Endothelial cell of umbilical vein (primary cell): ENCODE measurements around the gene ETFB. TPM values are rescaled to one million over a fixed set of nuclear protein-coding genes. Genes with fewer than 3 reads are reported as not detected.

Source experiments
- BruUV-seq: library from RNA; stranded (reverse); fragments of 400-500 nt; replicated peaks from 2 replicates; lab custom pipeline; 2021; lab: Mats Ljungman, UMichigan
- CTCF ChIA-PET: fragments of 300-600, 350-600 bp; sonication (Branson Sonifier 250); formaldehyde crosslinking; loops from one replicate; lab custom pipeline; 2021; ENCODE audit warnings: antibody characterized with exemption, inconsistent platforms; lab: Charles Lee
- POLR2A ChIA-PET: fragments of 300-600, 350-600 bp; sonication (Branson Sonifier 250); formaldehyde crosslinking; loops from one replicate; lab custom pipeline; 2021; ENCODE audit warnings: antibody characterized with exemption, inconsistent platforms; lab: Charles Lee
- DNase-seq: peaks from one replicate; pipeline ENCODE4 v3.0.0-alpha.2; 2011; ENCODE audit warnings: low read depth, low spot score
- FAIRE-seq: peaks from 2 replicates; lab custom pipeline; 2011; peaks lifted over from hg19 to GRCh38; lab: Jason Lieb, UNC
- H2AFZ ChIP-seq: 2 replicates; pipeline ENCODE4 v1.6.0; 2012; ENCODE audit warnings: low read depth, low read length, control low read depth, inconsistent platforms
- H3K27ac ChIP-seq: 2 replicates; pipeline ENCODE4 v1.5.1; 2011; ENCODE audit warnings: low read depth, mild to moderate bottlenecking, control low read depth, low read length, moderate library complexity; ENCODE audit not compliant: insufficient read depth
- H3K27me3 ChIP-seq, 2 experiments: 2 replicates each; pipeline versions ENCODE4 v1.6.0 to v1.6.1; 2011; ENCODE audit warnings: low read length in 2 of 2, mixed read lengths in 1 of 2; ENCODE audit not compliant: control insufficient read depth in 2 of 2, insufficient read depth in 2 of 2
- H3K36me3 ChIP-seq, 2 experiments: 2 replicates in 1 of 2; 3 replicates in 1 of 2; pipeline ENCODE4 v1.5.1; 2011; ENCODE audit warnings: low read length in 2 of 2, mild to moderate bottlenecking in 1 of 2, moderate library complexity in 1 of 2; ENCODE audit not compliant: control insufficient read depth in 2 of 2, insufficient read depth in 2 of 2; ENCODE audit errors: extremely low read depth in 1 of 2
- H3K4me1 ChIP-seq: 3 replicates; pipeline ENCODE4 v1.5.1; 2011; ENCODE audit warnings: mild to moderate bottlenecking, low read length; ENCODE audit not compliant: control insufficient read depth, insufficient read depth; ENCODE audit errors: extremely low read depth
- H3K4me2 ChIP-seq: 2 replicates; pipeline ENCODE4 v1.6.1; 2011; ENCODE audit warnings: low read length, control low read depth, mixed read lengths; ENCODE audit not compliant: insufficient read depth
- H3K4me3 ChIP-seq, 3 experiments: fragments of 200-600 bp in 1 of 3; sonication (generic), shearing (Covaris generic) in 1 of 3; replicated peaks in 1 of 3; 2 replicates each; pipeline ENCODE4 v1.5.1; 2011 to 2016; ENCODE audit warnings: control low read depth in 3 of 3, low read length in 3 of 3, mild to moderate bottlenecking in 2 of 3, inconsistent platforms in 1 of 3, low read depth in 1 of 3, moderate library complexity in 1 of 3; ENCODE audit not compliant: insufficient read depth in 1 of 3
- H3K79me2 ChIP-seq: 2 replicates; pipeline ENCODE4 v1.6.0; 2012; ENCODE audit warnings: low read length, inconsistent platforms; ENCODE audit not compliant: control insufficient read depth, insufficient read depth
- H3K9ac ChIP-seq: replicated peaks from 2 replicates; pipeline ENCODE3; 2011; ENCODE audit warnings: low read length, control low read depth; ENCODE audit not compliant: insufficient read depth; ENCODE audit errors: extremely low read depth
- H3K9me1 ChIP-seq: replicated peaks from 3 replicates; pipeline ENCODE4 v1.6.0; 2011; ENCODE audit warnings: mild to moderate bottlenecking, low read length; ENCODE audit not compliant: control insufficient read depth, insufficient read depth; ENCODE audit errors: extremely low read depth
- H3K9me3 ChIP-seq: replicated peaks from 2 replicates; pipeline ENCODE4 v1.5.1; 2012; ENCODE audit warnings: low read length, inconsistent platforms; ENCODE audit not compliant: control insufficient read depth, insufficient read depth
- H4K20me1 ChIP-seq: replicated peaks from 2 replicates; pipeline ENCODE3; 2011; ENCODE audit warnings: mild to moderate bottlenecking, low read length; ENCODE audit not compliant: control insufficient read depth, insufficient read depth; ENCODE audit errors: extremely low read depth
- EZH2 ChIP-seq: IDR thresholded peaks from 2 replicates; pipeline ENCODE4 v1.6.1; 2012; ENCODE audit warnings: borderline replicate concordance, low read depth, mild to moderate bottlenecking, moderate library complexity, low read length, inconsistent platforms; ENCODE audit not compliant: severe bottlenecking
- FOS ChIP-seq: IDR thresholded peaks from 2 replicates; pipeline ENCODE4 v1.6.1; 2011; ENCODE audit warnings: mild to moderate bottlenecking, low read length, moderate library complexity, borderline replicate concordance; ENCODE audit not compliant: insufficient read depth
- GATA2 ChIP-seq: IDR thresholded peaks from 2 replicates; pipeline ENCODE4 v1.7.0; 2011; ENCODE audit warnings: low read depth, mild to moderate bottlenecking, moderate library complexity, mixed read lengths, low read length; ENCODE audit not compliant: insufficient read length, insufficient read depth
- JUN ChIP-seq: IDR thresholded peaks from 2 replicates; pipeline ENCODE4 v1.6.1; 2011; ENCODE audit warnings: borderline replicate concordance, low read depth; ENCODE audit not compliant: insufficient read length, insufficient read depth
- MYC ChIP-seq: IDR thresholded peaks from one replicate; pipeline ENCODE4 v1.6.1; 2011; ENCODE audit warnings: mild to moderate bottlenecking, low read depth, low read length
- POLR2AphosphoS5 ChIP-seq: IDR thresholded peaks from 2 replicates; pipeline ENCODE4 v1.6.1; 2012; ENCODE audit warnings: low read depth, mild to moderate bottlenecking, control low read depth, low read length, moderate library complexity; ENCODE audit not compliant: insufficient read depth
- dilution Hi-C: fragments of 300-500 bp; cut with MboI; formaldehyde crosslinking; loops from one replicate; pipeline ENCODE4 v1.15.0; 2019; ENCODE audit warnings: low sequenced_read_pairs; ENCODE audit not compliant: extremely low pct_ligation_motif_present
- intact Hi-C: fragments of 100-400 bp; cut with micrococcal nuclease; formaldehyde crosslinking; loops from one replicate; pipeline ENCODE4 v1.10.0; 2022
- polyA plus RNA-seq, 4 experiments: library from polyadenylated mRNA; depleted of rRNA in 3 of 4; stranded (reverse) in 3 of 4; unstranded in 1 of 4; fragments of >200 nt; gene quantifications; 2 replicates each; pipeline versions ENCODE4 v1.2.1 to v1.2.3, GENCODE V29; 2011 to 2012; ENCODE audit warnings: missing spikeins in 1 of 4
- total RNA-seq: library from RNA; stranded (reverse); gene quantifications from 2 replicates; pipeline ENCODE4 v1.2.3, GENCODE V29; 2021
- TF ChIP-seq, protein P1 (sequence below): IDR thresholded peaks from 2 replicates; pipeline ENCODE4 v1.6.1; 2011; ENCODE audit not compliant: insufficient read depth, insufficient read length
- TF ChIP-seq, protein P2 (sequence below), 2 donors: IDR thresholded peaks; 1 replicate in 1 of 2; 2 replicates in 1 of 2; pipeline ENCODE4 v1.5.1; 2011; ENCODE audit warnings: low read length in 2 of 2, mild to moderate bottlenecking in 2 of 2, moderate library complexity in 2 of 2, control low read depth in 1 of 2, inconsistent platforms in 1 of 2, low read depth in 1 of 2; ENCODE audit not compliant: insufficient read depth in 1 of 2; ENCODE audit errors: extremely low read depth in 1 of 2

The ETFB gene
- total and polyA plus RNA-seq, 2 donors (not counting 3 experiments of a cell fraction or from before 2014, with no cell fraction given) = 54.1 to 99.2 TPM

DNA sequence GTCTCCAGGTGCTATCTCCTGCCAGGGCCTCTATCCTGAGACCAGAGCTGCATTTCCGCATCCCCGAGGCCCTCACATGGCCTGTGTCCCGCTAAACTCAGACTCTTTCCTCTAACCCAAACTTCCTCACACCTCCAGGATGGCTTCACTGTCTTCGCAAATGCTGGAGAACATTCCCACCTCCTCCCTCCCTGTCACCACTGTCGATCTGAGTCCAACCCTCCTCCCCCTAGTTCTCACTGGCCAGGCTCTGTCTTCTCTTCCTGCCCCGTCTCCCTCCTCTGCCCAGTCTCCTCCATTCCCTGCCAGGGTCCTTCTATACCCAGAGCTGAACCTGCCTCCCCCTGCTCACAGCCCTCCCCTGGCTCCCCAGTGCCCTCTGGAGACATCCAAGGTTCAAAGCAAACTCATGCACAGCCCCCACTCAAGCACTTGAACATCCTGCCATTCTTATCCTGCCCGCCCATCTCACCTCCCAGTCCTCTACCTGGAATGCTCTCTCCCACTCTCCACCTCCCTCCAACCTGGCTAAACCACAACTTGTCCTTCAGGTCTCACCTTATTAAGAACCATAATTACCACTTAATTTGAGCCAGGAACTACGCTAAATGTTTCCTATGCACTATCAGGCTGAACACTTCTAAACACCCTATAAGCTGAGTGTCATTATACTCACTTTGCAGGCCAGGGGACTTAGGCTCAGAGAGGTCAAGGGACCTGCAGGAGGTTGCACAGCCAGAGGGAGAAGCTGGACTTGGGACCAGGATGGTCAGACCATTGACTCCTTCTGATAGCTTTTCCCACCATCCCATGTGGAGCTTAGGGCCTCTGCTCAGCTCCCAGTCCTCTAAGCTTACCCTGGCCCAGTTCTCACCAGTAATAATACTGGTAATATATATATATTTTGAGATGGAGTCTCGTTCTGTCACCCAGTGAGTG lies 23.3 kb downstream of the ETFB start:
- intact Hi-C loops (no loop called here), dilution Hi-C loops (no loop called here)
- Histone ChIP-seq H3K9me3 (no peaks in the 10 kb centered on the region), H3K4me3 (no peak overlapping the region), H3K79me2 (no peaks in the 10 kb centered on the region), H3K9ac (no peak overlapping the region), H3K4me1 (peaks cover 8% of the 10 kb centered on the region), H3K36me3 (no peaks in the 10 kb centered on the region), H4K20me1 (no peaks in the 10 kb centered on the region), H3K9me1 (no peaks in the 10 kb centered on the region), H3K27ac (no peak overlapping the region), H3K27me3 (no peaks in the 10 kb centered on the region), H2AFZ (no peak overlapping the region), H3K4me2 (no peak overlapping the region)
- TF ChIP-seq, protein P1, sequence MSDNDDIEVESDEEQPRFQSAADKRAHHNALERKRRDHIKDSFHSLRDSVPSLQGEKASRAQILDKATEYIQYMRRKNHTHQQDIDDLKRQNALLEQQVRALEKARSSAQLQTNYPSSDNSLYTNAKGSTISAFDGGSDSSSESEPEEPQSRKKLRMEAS = no peak
- TF ChIP-seq FOS (no peak), MYC (no peak), JUN (no peak), GATA2 (no peak), POLR2AphosphoS5 (no peak), EZH2 (no peak)
- TF ChIP-seq, protein P2, sequence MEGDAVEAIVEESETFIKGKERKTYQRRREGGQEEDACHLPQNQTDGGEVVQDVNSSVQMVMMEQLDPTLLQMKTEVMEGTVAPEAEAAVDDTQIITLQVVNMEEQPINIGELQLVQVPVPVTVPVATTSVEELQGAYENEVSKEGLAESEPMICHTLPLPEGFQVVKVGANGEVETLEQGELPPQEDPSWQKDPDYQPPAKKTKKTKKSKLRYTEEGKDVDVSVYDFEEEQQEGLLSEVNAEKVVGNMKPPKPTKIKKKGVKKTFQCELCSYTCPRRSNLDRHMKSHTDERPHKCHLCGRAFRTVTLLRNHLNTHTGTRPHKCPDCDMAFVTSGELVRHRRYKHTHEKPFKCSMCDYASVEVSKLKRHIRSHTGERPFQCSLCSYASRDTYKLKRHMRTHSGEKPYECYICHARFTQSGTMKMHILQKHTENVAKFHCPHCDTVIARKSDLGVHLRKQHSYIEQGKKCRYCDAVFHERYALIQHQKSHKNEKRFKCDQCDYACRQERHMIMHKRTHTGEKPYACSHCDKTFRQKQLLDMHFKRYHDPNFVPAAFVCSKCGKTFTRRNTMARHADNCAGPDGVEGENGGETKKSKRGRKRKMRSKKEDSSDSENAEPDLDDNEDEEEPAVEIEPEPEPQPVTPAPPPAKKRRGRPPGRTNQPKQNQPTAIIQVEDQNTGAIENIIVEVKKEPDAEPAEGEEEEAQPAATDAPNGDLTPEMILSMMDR (IDR thresholded peaks at IDR 0.05; ENCODE audit: extremely low read depth in 1 of 2, insufficient read depth in 1 of 2, low read depth in 1 of 2, low read length in 2 of 2) = no peak
- no peak for FAIRE-seq
- no TSS peak for BruUV-seq
- ChIA-PET CTCF (interaction anchor here (1.4 to 1.8 kb wide), 3 partner anchors 23 to 346 kb away, joined by 3 to 6 read pairs (median 4); no protein-coding TSS in a partner anchor), POLR2A (interaction anchor here (1.5 kb wide), 1 partner anchor 23 kb away, joined by 4 read pairs; no protein-coding TSS in a partner anchor)
- no peak for DNase-seq
